GM10248 (cell line): ENCODE data around the gene ZBED3.

Experiments
- CTCF ChIA-PET: fragments of 300-600 bp; sonication (Branson Sonifier 250); formaldehyde crosslinking; extraction: SDS; loops from one replicate; lab custom pipeline; 2021; ENCODE audit warnings: antibody characterized with exemption; lab: Yijun Ruan, JAX
- POLR2A ChIA-PET: fragments of 350-650 bp; sonication (Branson Sonifier 250); formaldehyde crosslinking; extraction: SDS; loops from one replicate; lab custom pipeline; 2020; ENCODE audit warnings: antibody characterized with exemption; lab: Yijun Ruan, JAX
- DNase-seq: peaks from one replicate; pipeline ENCODE4 v3.0.0; 2012; ENCODE audit errors: extremely low spot score
- CTCF ChIP-seq: IDR thresholded peaks from 2 replicates; pipeline ENCODE4 v1.5.1; 2012; ENCODE audit warnings: mild to moderate bottlenecking, low read depth; ENCODE audit errors: extremely low read depth, missing control alignments, control extremely low read depth

The ZBED3 gene

GRCh38 chr5:77066823-77067442 lies 20.2 kb downstream of the ZBED3 start:
- no peak for DNase-seq
- ChIA-PET CTCF (interaction anchor here (1.6 to 5.9 kb wide), 2 partner anchors 10 to 199 kb away, joined by 5 to 49 read pairs; no protein-coding TSS in a partner anchor), POLR2A (no interaction called here)
- no peak for TF ChIP-seq CTCF

GRCh38 chr5:77066184-77066583 lies 20.9 kb downstream of the ZBED3 start:
- DNase-seq, result no peak
- CTCF ChIA-PET, result interaction anchor here (5.9 kb wide), 1 partner anchor 11 kb away, joined by 49 read pairs; no protein-coding TSS in a partner anchor
- POLR2A ChIA-PET, result no interaction called here
- no peak for TF ChIP-seq CTCF

GRCh38 chr5:77065256-77065655 lies 21.8 kb downstream of the ZBED3 start:
- POLR2A ChIA-PET, result no interaction called here
- CTCF ChIA-PET, result interaction anchor here (1.9 to 5.9 kb wide), 2 partner anchors 12 to 197 kb away, joined by 4 to 49 read pairs; no protein-coding TSS in a partner anchor
- no peak for DNase-seq
- no peak for TF ChIP-seq CTCF

GRCh38 chr5:77064040-77064439 lies 23.0 kb downstream of the ZBED3 start:
- no peak for TF ChIP-seq CTCF
- DNase-seq, result no peak
- CTCF ChIA-PET, result interaction anchor here (1.9 to 5.9 kb wide), 2 partner anchors 13 to 196 kb away, joined by 4 to 49 read pairs; no protein-coding TSS in a partner anchor
- POLR2A ChIA-PET, result no interaction called here

GRCh38 chr5:77046416-77047073 lies 40.5 kb downstream of the ZBED3 start:
- ChIA-PET POLR2A (no interaction called here), CTCF (no interaction called here)
- no peak for TF ChIP-seq CTCF
- no peak for DNase-seq

GRCh38 chr5:77035950-77036349 lies 51.1 kb downstream of the ZBED3 start:
- ChIA-PET POLR2A (no interaction called here), CTCF (no interaction called here)
- no peak for DNase-seq
- no peak for TF ChIP-seq CTCF
